DND-41 (cell line): Measurements from ENCODE around the gene CLRN2.

Experiments used
- CTCF ChIP-seq: IDR thresholded peaks from 2 replicates; pipeline ENCODE4 v1.5.1; 2012; ENCODE audit warnings: borderline replicate concordance, low read length, moderate library complexity, mild to moderate bottlenecking; ENCODE audit not compliant: poor library complexity, severe bottlenecking; ENCODE audit errors: extremely low read depth
- EZH2 ChIP-seq: IDR thresholded peaks from 3 replicates; pipeline ENCODE4 v1.6.1; 2012; ENCODE audit warnings: borderline replicate concordance, low read depth, mild to moderate bottlenecking, moderate library complexity, low read length, inconsistent platforms; ENCODE audit not compliant: severe bottlenecking

- no peak for TF ChIP-seq CTCF
- TF ChIP-seq EZH2 = no peak
These were observed 25.8 kb upstream of the CLRN2 start for GRCh38 chr4:17489123-17489522.
